ENCODE measurements around the gene GANC.

The GANC gene

DNA sequence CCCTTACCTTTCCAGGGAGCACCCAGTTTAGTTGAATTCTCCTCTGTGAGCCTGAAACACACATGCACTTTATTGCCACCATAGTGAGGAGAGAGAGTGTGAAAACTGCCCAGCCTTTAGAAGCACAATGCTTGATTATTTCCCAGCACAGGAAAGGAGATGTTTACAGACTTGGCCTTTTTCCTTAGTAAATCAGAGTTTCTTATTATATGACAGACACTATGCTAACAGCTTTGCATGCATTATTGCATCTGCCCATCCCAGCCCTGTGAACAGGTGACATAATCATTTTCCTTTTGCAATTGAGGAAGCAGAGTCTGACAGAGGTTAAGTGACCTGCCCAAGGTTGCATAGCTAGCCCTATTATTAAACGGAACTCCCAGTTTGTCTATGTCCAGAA lies 122.8 kb downstream of the GANC start:
- no peak overlapping the region for H4K12ac ChIP-seq (ENCODE audit: low read depth, low read length)
- peaks cover 5 to 6% of the 10 kb centered on the region in 2 experiments for H3K4me1 ChIP-seq (ENCODE audit: control insufficient read depth in 1 of 2, insufficient read depth in 2 of 2, low read length in 2 of 2)
- no peak overlapping the region for H2BK120ac ChIP-seq (ENCODE audit: insufficient read depth, low read length, poor library complexity)
- DNase-seq, result no peak
- H3K9me3 ChIP-seq (ENCODE audit: insufficient read depth, low read depth, low read length), result no peaks in the 10 kb centered on the region
- H2BK5ac ChIP-seq (ENCODE audit: low read depth, low read length, poor library complexity), result no peak overlapping the region
- no CpG with 5 or more reads among the region's 1 CpG for WGBS (ENCODE audit: extremely low coverage, insufficient coverage, insufficient read length)
- H3K4me3 ChIP-seq (ENCODE audit: low read depth, low read length), result no peak overlapping the region
- no peak overlapping the region for H3K14ac ChIP-seq (ENCODE audit: low read length)
- no peak overlapping the region for H3K4me2 ChIP-seq (ENCODE audit: low read length)
- no peak overlapping the region for H2AFZ ChIP-seq (ENCODE audit: insufficient read depth, low read length, poor library complexity)
- no peak overlapping the region for H4K8ac ChIP-seq (ENCODE audit: low read depth, low read length)
- no peak overlapping the region for H2BK12ac ChIP-seq (ENCODE audit: low read length)
- H3K4ac ChIP-seq (ENCODE audit: low read depth, low read length), result no peak overlapping the region
- no peak overlapping the region for H3K18ac ChIP-seq (ENCODE audit: low read length)
- peaks cover 2% of the 10 kb centered on the region for H3K79me1 ChIP-seq (ENCODE audit: low read length)
- H3K27me3 ChIP-seq (ENCODE audit: insufficient read depth, low read length), result no peaks in the 10 kb centered on the region
- peaks cover 1% of the 10 kb centered on the region for H3K79me2 ChIP-seq (ENCODE audit: control insufficient read depth, insufficient read depth, low read length, poor library complexity)
- no peaks in the 10 kb centered on the region for H3K36me3 ChIP-seq (ENCODE audit: control insufficient read depth in 1 of 2, insufficient read depth in 2 of 2, low read length in 2 of 2)
- H3K23ac ChIP-seq (ENCODE audit: low read length), result no peak overlapping the region
- H3K9ac ChIP-seq (ENCODE audit: low read length), result no peak overlapping the region
- no peak overlapping the region for H4K91ac ChIP-seq (ENCODE audit: low read depth, low read length)
- H2AK5ac ChIP-seq (ENCODE audit: low read length), result no peak overlapping the region
- no peak overlapping the region for H3K27ac ChIP-seq (ENCODE audit: low read depth, low read length)

DNA sequence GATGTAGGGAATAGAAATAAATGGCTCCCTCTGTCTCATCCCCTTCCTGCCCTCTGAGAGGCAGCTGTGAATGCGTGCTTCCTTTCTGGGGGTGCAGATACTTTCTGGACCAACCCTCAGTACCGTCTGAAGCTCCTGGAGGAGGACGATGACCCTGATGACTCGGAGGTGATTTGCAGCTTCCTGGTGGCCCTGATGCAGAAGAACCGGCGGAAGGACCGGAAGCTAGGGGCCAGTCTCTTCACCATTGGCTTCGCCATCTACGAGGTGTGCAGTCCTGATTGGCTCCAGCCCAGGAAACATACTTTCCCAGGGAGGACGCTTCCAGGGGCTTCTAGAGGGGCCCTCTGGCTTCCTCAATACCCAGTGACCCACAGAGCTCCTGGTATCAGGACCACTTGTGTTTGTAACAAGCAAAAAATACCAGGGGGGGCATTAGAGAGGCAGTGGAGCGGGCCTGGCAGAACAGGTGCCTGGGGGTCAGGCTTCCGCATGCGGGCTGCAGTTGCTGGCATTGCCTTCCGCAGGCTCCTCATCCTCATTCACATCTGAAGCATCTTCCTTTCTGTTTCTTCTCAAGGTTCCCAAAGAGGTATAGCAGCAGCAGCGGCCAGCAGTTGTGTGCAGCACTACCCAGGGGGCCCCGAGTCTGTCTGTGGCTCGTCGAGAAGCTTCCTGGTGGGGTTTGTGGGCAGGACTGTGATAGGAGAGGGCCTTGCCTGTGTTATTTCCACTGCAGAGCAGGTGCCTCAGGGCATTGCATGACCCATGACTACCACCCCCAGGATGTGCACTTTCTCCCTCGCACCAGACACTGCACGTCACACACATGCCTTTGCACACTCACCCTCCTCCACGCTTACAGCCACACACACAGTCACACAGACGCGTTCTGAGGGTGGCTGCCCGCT lies 128.8 kb downstream of the GANC start:
- H2BK120ac ChIP-seq (ENCODE audit: insufficient read depth, low read length, poor library complexity), result no peak overlapping the region
- H3K9ac ChIP-seq (ENCODE audit: low read length), result no peak overlapping the region
- no peak overlapping the region for H3K4ac ChIP-seq (ENCODE audit: low read depth, low read length)
- no peak overlapping the region for H3K14ac ChIP-seq (ENCODE audit: low read length)
- H4K12ac ChIP-seq (ENCODE audit: low read depth, low read length), result no peak overlapping the region
- H3K36me3 ChIP-seq (ENCODE audit: control insufficient read depth in 1 of 2, insufficient read depth in 2 of 2, low read length in 2 of 2), result no peaks in the 10 kb centered on the region
- DNase-seq, result no peak
- H2BK12ac ChIP-seq (ENCODE audit: low read length), result no peak overlapping the region
- H4K91ac ChIP-seq (ENCODE audit: low read depth, low read length), result no peak overlapping the region
- no peak overlapping the region for H2BK5ac ChIP-seq (ENCODE audit: low read depth, low read length, poor library complexity)
- no peaks in the 10 kb centered on the region for H3K4me1 ChIP-seq (ENCODE audit: control insufficient read depth in 1 of 2, insufficient read depth in 2 of 2, low read length in 2 of 2)
- H3K23ac ChIP-seq (ENCODE audit: low read length), result no peak overlapping the region
- H3K79me2 ChIP-seq (ENCODE audit: control insufficient read depth, insufficient read depth, low read length, poor library complexity), result no peaks in the 10 kb centered on the region
- whole genome bisulfite sequencing (ENCODE audit: extremely low coverage, insufficient coverage, insufficient read length), result no CpG with 5 or more reads among the region's 24 CpGs
- no peak overlapping the region for H3K18ac ChIP-seq (ENCODE audit: low read length)
- no peak overlapping the region for H3K4me3 ChIP-seq (ENCODE audit: low read depth, low read length)
- H2AFZ ChIP-seq (ENCODE audit: insufficient read depth, low read length, poor library complexity), result no peak overlapping the region
- no peaks in the 10 kb centered on the region for H3K27me3 ChIP-seq (ENCODE audit: insufficient read depth, low read length)
- H2AK5ac ChIP-seq (ENCODE audit: low read length), result no peak overlapping the region
- H3K79me1 ChIP-seq (ENCODE audit: low read length), result no peaks in the 10 kb centered on the region
- no peaks in the 10 kb centered on the region for H3K9me3 ChIP-seq (ENCODE audit: insufficient read depth, low read depth, low read length)
- H4K8ac ChIP-seq (ENCODE audit: low read depth, low read length), result no peak overlapping the region
- no peak overlapping the region for H3K4me2 ChIP-seq (ENCODE audit: low read length)
- no peak overlapping the region for H3K27ac ChIP-seq (ENCODE audit: low read depth, low read length)

DNA sequence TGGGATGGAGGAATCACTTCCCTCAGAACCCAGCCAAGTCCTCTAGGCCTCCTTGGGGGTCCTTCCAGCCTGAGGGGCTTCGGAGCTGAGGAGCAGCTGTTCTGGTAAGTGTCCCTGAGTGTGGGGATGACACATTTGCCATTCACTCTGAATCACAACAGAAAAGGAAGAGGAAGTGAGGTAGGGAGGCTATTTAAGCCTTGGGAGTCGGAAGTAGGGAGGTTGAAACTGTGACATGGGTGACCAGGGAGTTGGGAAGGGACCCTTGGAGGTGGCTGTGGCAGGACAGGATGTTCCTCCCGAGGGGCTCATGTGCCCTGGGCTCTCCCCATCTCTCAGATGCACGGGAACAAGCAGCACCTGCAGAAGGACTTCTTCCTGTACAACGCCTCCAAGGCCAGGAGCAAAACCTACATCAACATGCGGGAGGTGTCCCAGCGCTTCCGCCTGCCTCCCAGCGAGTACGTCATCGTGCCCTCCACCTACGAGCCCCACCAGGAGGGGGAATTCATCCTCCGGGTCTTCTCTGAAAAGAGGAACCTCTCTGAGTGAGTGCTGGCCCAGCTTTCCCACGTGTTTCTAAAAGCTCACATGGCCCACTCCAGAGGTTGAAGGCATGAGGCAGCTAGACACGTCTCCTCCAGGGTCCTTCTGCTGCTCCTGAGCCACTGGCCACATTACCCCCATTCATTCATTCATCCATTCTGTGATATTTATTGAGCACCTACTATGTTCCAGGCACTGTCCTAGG lies 129.6 kb downstream of the GANC start:
- Histone ChIP-seq H2AK5ac (ENCODE audit: low read length) (no peak overlapping the region), H2AFZ (ENCODE audit: insufficient read depth, low read length, poor library complexity) (no peak overlapping the region), H3K4me2 (ENCODE audit: low read length) (no peak overlapping the region), H4K8ac (ENCODE audit: low read depth, low read length) (no peak overlapping the region), H3K9me3 (ENCODE audit: insufficient read depth, low read depth, low read length) (no peaks in the 10 kb centered on the region), H4K91ac (ENCODE audit: low read depth, low read length) (no peak overlapping the region), H3K14ac (ENCODE audit: low read length) (no peak overlapping the region), H4K12ac (ENCODE audit: low read depth, low read length) (no peak overlapping the region), H2BK12ac (ENCODE audit: low read length) (no peak overlapping the region), H3K18ac (ENCODE audit: low read length) (no peak overlapping the region), H3K4me1 (ENCODE audit: control insufficient read depth in 1 of 2, insufficient read depth in 2 of 2, low read length in 2 of 2) (no peaks in the 10 kb centered on the region), H2BK120ac (ENCODE audit: insufficient read depth, low read length, poor library complexity) (no peak overlapping the region), H3K23ac (ENCODE audit: low read length) (no peak overlapping the region), H3K27ac (ENCODE audit: low read depth, low read length) (no peak overlapping the region), H3K4me3 (ENCODE audit: low read depth, low read length) (no peak overlapping the region), H3K9ac (ENCODE audit: low read length) (no peak overlapping the region), H3K79me2 (ENCODE audit: control insufficient read depth, insufficient read depth, low read length, poor library complexity) (no peaks in the 10 kb centered on the region), H3K27me3 (ENCODE audit: insufficient read depth, low read length) (no peaks in the 10 kb centered on the region), H3K4ac (ENCODE audit: low read depth, low read length) (no peak overlapping the region), H3K36me3 (ENCODE audit: control insufficient read depth in 1 of 2, insufficient read depth in 2 of 2, low read length in 2 of 2) (no peaks in the 10 kb centered on the region), H3K79me1 (ENCODE audit: low read length) (no peaks in the 10 kb centered on the region), H2BK5ac (ENCODE audit: low read depth, low read length, poor library complexity) (no peak overlapping the region)
- no CpG with 5 or more reads among the region's 15 CpGs for whole genome bisulfite sequencing (ENCODE audit: extremely low coverage, insufficient coverage, insufficient read length)
- no peak for DNase-seq

DNA sequence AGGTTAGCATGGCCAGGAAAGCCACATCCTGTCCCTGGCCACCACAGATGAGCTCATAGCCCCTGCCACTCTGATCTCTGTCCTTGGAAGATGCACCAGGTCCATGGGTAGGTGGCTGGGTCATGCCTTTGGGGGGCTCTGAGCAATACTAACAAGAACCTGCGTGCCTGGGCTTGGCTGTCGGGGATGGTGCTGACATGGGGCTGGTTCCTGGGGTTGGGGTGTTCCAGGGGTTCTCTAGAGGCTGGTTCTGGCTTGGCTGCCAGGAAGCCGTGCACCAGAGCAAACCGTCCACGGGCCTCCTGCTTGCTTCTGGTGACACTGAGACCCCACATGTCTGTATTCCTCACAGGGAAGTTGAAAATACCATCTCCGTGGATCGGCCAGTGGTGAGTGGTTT lies 130.4 kb downstream of the GANC start:
- DNase-seq, result no peak
- Histone ChIP-seq H4K12ac (ENCODE audit: low read depth, low read length) (no peak overlapping the region), H4K8ac (ENCODE audit: low read depth, low read length) (no peak overlapping the region), H4K91ac (ENCODE audit: low read depth, low read length) (no peak overlapping the region), H3K4ac (ENCODE audit: low read depth, low read length) (no peak overlapping the region), H3K23ac (ENCODE audit: low read length) (no peak overlapping the region), H3K18ac (ENCODE audit: low read length) (no peak overlapping the region), H3K27me3 (ENCODE audit: insufficient read depth, low read length) (no peaks in the 10 kb centered on the region), H2BK120ac (ENCODE audit: insufficient read depth, low read length, poor library complexity) (no peak overlapping the region), H3K4me2 (ENCODE audit: low read length) (no peak overlapping the region), H3K27ac (ENCODE audit: low read depth, low read length) (no peak overlapping the region), H3K14ac (ENCODE audit: low read length) (no peak overlapping the region), H3K4me3 (ENCODE audit: low read depth, low read length) (no peak overlapping the region), H3K9me3 (ENCODE audit: insufficient read depth, low read depth, low read length) (no peaks in the 10 kb centered on the region), H2AK5ac (ENCODE audit: low read length) (no peak overlapping the region), H3K36me3 (ENCODE audit: control insufficient read depth in 1 of 2, insufficient read depth in 2 of 2, low read length in 2 of 2) (no peaks in the 10 kb centered on the region), H2AFZ (ENCODE audit: insufficient read depth, low read length, poor library complexity) (no peak overlapping the region), H2BK12ac (ENCODE audit: low read length) (no peak overlapping the region), H3K79me2 (ENCODE audit: control insufficient read depth, insufficient read depth, low read length, poor library complexity) (no peaks in the 10 kb centered on the region), H2BK5ac (ENCODE audit: low read depth, low read length, poor library complexity) (no peak overlapping the region), H3K4me1 (ENCODE audit: control insufficient read depth in 1 of 2, insufficient read depth in 2 of 2, low read length in 2 of 2) (no peaks in the 10 kb centered on the region), H3K9ac (ENCODE audit: low read length) (no peak overlapping the region), H3K79me1 (ENCODE audit: low read length) (no peaks in the 10 kb centered on the region)
- no CpG with 5 or more reads among the region's 7 CpGs for WGBS (ENCODE audit: extremely low coverage, insufficient coverage, insufficient read length)

Data from trophoblast cell (in vitro differentiated cells and primary cell).